HG03469 (cell line): ENCODE measurements around the gene DYNC1H1.

Experiments used
- ATAC-seq: cut with Tn5 transposase; IDR thresholded peaks from one replicate; pipeline ENCODE4 v1.9.1; 2021; ENCODE audit warnings: mild to moderate bottlenecking, moderate library complexity, moderate number of reproducible peaks; ENCODE audit not compliant: unreplicated experiment

The DYNC1H1 gene

GRCh38 chr14:101986953-101987352 lies 22.6 kb downstream of the DYNC1H1 start:
- ATAC-seq = no peak

GRCh38 chr14:101988377-101988776 lies 24.0 kb downstream of the DYNC1H1 start:
- ATAC-seq = no peak

- ATAC-seq = no peak
Observed at GRCh38 chr14:101991352-101991751, 27.0 kb downstream of the DYNC1H1 start.

- peak; percentile 85 for ATAC-seq
Observed at GRCh38 chr14:101992708-101993107, 28.3 kb downstream of the DYNC1H1 start.

DNA sequence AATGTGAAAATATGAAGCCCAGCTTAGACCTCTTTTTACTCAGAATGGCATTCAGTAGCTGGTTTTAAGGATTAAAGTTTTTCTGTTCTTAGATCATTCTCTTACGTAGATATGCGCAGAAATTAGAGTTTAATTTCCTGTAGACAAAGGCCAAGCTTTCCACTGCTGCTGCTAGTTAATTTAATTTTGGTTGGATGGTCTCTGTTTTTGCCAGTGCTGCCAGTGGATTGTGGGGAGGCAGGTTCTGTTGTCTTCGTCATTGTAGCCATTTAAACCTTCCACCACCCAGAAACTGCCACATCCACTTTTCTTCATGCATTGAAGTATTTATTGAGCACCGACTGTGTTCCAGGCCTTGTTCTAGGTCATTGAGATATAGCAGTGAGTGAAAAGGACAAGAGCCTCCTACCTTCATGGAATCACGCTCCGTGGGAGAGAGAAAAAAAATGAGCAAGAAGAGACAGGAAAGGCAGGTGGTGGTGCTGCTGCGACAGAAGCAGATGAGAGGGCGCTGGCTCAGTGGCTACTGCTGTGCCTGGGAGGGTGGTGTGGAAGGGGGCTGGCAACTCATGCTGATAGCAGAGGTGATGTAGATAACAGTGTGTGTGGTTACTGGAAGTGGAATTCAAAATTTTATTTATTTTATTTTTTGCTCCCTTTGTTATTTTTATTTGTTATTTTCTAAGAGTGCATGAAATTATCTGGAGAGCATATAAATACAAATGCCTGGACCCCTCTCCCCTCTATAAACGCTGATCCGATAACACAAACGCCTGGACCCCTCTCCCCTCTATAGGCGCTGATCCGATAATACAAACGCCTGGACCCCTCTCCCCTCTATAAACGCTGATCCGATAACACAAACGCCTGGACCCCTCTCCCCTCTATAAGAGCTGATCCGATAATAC lies 33.3 kb downstream of the DYNC1H1 start:
- no peak for ATAC-seq

DNA sequence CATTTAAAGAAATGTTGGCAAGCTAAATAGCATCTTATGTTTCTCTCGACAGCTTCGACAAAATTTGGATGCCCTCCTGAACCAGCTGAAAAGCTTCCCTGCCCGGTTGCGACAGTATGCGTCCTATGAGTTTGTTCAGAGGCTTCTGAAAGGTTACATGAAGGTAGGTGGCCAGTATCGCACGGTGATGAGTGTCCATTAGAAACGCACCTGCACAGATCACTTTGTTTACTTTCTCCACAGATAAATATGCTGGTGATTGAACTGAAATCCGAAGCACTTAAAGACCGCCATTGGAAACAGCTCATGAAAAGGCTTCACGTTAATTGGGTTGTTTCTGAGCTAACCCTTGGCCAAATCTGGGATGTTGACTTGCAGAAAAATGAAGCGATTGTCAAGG lies 36.5 kb downstream of the DYNC1H1 start:
- ATAC-seq = no peak

GRCh38 chr14:102005336-102005735 lies 41.0 kb downstream of the DYNC1H1 start:
- no peak for ATAC-seq

GRCh38 chr14:102007916-102008418 lies 43.6 kb downstream of the DYNC1H1 start:
- no peak for ATAC-seq

- no peak for ATAC-seq
Observed at GRCh38 chr14:102008891-102009290, 44.5 kb downstream of the DYNC1H1 start.

GRCh38 chr14:102011631-102012030 lies 47.3 kb downstream of the DYNC1H1 start:
- ATAC-seq = no peak

DNA sequence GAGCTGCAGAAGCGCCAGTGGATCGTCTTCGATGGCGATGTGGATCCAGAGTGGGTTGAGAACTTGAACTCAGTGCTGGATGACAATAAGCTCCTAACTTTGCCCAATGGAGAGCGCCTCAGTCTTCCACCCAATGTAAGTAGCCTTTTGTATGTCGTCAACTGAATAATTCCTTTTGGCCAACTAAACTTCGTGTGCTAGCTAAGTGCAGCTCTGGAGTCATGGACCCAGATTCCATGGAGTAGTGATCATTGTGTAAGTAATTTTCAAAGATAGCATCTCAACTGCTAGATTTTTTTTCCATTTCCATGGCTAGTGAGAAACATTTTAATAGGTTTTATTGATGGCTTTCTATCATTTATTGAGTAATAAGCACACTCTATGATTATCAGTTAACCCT lies 48.0 kb downstream of the DYNC1H1 start:
- no peak for ATAC-seq

- ATAC-seq = no peak
Observed at GRCh38 chr14:102013669-102014200, 49.4 kb downstream of the DYNC1H1 start.

DNA sequence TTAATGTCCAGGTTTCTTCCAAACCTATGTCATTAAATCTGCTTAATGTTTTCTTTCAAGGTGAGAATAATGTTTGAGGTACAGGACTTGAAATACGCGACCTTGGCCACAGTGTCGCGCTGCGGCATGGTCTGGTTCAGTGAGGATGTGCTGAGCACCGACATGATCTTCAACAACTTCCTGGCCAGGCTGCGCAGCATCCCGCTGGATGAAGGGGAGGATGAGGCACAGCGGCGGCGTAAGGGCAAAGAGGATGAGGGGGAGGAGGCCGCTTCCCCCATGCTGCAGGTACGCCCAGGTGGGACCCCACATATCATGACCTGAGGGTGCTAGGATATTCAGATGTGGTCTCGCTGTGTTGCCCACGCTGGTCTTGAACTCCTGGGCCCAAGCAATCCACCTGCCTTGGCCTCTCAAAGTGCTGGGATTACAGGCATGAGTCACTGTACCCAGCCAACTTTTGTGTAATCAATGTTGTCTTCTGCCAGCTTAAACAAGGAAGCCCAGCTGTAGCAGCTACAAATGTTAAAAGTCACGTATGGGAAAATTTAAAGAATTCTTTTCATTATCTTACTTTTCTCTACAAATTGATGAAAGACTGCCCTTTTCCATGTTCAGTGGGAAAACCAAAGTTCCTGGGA lies 50.8 kb downstream of the DYNC1H1 start:
- ATAC-seq = no peak

GRCh38 chr14:102015771-102016170 lies 51.4 kb downstream of the DYNC1H1 start:
- ATAC-seq = no peak

GRCh38 chr14:102016420-102017090 lies 52.2 kb downstream of the DYNC1H1 start:
- ATAC-seq = no peak

GRCh38 chr14:102018251-102018650 lies 53.9 kb downstream of the DYNC1H1 start:
- ATAC-seq = no peak

- ATAC-seq = no peak
Observed at GRCh38 chr14:102019006-102019540, 54.7 kb downstream of the DYNC1H1 start.

DNA sequence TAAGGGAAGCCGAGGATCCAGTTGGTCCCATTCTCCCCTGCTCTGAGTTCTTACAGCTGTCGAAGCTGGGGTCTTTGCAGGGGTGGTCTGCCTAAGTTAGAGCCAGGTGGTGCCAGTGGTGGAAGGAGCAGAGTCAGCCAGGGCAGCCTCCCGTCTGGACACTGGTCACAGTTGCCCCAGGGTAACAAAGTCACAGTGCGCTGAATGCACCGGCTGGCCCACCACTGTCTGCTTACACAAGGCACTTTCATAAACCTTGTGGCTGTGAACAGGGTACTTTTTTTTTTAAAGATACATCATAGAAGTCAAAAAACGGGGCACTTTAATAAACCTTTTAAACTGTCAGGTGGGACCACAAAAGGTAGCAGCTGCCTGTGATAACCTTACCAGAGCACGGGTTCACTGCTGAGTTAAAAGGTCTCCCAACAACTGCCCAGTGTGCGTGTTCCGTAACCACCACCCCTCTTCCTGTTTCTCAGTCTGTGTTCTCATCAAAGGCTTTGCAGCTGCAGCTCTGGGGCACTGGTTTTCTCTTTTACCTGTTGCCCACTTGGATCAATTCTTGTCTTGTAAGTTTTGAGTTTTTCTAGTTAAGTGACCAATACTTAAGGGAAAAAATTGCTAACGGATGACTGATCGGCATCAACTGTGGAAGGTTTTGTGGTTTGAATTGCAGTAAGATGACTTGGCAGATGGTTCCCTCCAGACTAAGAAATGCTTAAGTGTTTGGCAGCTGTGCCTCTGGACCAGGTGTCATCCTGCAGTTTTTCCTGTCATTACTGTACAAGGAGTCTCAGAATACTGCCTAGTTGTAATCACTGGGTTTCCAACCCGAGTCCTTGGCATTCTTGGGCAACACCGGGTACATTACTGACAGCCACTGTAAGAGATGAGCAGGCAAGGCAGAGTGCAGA lies 55.9 kb downstream of the DYNC1H1 start:
- no peak for ATAC-seq

- ATAC-seq = no peak
Observed at GRCh38 chr14:102026934-102027333, 62.6 kb downstream of the DYNC1H1 start.

- ATAC-seq = no peak
Observed at GRCh38 chr14:102027951-102028350, 63.6 kb downstream of the DYNC1H1 start.
